HTR-8/SVneo (cell line): ENCODE measurements around the gene EYA3.

Source experiments
- DNase-seq: peaks from one replicate; pipeline ENCODE4 v3.0.0; 2011; ENCODE audit warnings: low spot score, mixed read lengths; ENCODE audit not compliant: insufficient read length
- FAIRE-seq: peaks from 2 replicates; lab custom pipeline; 2011; peaks lifted over from hg19 to GRCh38; lab: Jason Lieb, UNC

Gene EYA3

DNA sequence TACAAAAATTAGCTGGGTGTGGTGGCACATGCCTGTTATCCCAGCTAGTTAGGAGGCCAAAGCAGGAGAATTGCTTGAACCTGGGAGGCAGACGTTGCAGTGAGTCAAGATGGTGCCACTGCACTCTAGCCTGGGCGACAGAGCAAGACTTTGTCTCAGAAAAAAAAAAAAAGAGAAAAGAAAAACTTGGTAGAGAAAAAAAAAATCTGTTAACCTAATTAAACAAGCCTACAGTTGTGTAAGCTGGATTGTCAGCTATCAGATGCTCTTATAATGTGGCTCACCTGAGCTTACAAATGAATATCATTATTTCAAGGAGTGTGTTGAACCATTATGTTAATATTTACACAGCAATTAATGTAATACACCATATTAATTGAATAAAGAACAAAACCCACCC is 26.4 kb upstream of the EYA3 start:
- no peak for DNase-seq
- no peak for FAIRE-seq

DNA sequence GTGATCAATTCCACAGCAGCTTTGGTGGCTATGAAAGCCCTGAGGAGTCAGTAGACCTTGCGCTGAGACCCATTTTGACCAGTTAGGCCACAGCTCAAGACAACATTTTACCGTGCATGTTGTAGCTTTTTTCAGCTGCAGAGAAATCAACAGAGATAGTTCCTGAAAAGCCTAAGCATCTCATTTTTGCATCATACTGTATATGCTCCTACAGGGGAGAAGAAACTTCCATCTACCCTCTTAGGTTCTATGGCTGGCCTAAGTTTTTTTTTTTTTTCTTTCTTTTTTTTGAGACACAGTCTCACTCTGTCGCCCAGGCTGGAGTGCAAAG is 24.8 kb upstream of the EYA3 start:
- no peak for FAIRE-seq
- no peak for DNase-seq

DNA sequence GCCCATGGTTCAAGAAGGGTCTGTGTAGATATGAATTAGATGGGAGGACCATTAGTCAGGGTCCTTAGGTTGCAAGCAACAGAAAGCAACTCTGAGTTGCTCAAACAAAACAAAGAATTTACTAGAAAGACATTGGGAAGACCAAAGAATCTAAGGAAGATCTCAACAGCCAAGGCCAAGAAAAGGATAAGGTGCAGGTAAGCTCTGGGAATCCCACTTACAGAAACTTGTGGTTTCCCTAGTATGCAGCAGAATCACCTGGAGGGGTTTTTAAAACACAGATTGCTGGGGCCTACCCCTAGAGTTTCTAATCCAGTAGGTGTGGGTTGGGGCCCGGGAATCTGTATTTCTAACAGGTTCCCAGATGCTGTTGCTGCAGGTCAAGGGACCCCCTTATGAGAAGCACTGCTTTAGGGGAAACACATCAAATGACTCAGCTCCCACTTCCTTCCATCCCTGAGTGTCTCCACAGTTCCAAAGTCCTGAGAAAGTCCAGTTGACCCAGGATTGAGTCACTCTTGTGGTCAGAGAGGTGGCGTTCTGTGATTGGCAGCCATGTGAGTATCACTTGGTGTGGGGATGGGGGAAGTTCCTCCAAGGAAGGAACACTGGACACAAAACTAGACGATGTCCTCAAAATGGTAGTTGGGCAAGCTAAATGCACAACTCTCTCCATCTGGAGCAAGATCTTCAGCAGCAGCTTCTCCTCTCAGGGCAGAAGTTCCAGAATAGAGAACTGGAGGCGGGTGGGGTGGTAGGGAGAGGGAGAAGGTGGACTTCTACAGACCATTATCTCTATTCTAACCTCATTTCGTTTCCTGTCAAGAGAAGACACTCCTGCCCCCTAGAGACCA is 24.2 kb upstream of the EYA3 start:
- DNase-seq (no peak), FAIRE-seq (no peak)

DNA sequence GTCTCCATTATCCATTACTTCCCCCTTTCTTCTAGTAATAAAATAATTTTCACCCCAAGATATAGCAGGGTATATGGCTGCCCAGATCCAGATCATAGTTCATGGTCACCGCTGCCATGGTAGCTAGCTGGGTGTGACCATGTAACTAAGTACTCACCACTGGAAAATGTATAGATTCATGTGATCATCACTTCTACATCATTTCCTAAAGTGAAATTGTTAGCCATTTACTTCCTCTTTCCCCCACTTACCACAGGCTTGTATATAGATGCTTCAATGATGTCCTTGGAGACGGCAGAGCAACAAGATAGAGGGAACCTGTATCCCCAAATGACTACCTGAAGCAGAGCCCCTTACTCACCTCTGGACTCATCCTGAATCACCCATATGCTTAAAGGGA is 22.7 kb upstream of the EYA3 start:
- FAIRE-seq (no peak), DNase-seq (no peak)

GRCh38 chr1:28110555-28110954 is 22.1 kb upstream of the EYA3 start:
- FAIRE-seq (no peak), DNase-seq (no peak)

GRCh38 chr1:28109639-28110038 is 21.2 kb upstream of the EYA3 start:
- FAIRE-seq (no peak), DNase-seq (no peak)

- DNase-seq (no peak), FAIRE-seq (no peak)
Observed at GRCh38 chr1:28108001-28108400, 19.6 kb upstream of the EYA3 start.

GRCh38 chr1:28104866-28105467 is 16.6 kb upstream of the EYA3 start:
- no peak for DNase-seq

DNA sequence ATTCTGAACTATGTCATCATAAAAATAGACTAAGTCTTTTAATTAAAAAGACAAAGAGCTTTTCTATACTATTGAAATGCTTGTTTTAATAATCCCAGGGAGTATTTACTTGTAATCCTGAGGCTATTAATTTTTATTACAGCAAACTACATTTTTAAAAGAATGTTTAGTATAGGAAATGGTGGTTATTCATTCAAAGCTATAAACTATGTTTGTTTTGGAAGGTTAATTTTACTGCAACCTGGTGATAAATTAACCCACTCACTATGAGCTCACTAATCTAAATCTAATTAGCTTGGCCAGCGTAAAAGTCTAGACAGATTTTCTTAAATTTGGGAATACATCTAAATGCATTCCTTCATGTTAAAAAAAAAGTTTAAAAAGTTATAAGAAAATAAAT is 13.8 kb upstream of the EYA3 start:
- FAIRE-seq (no peak), DNase-seq (no peak)

More at GRCh38 chr1:28104866-28105467, 16.6 kb upstream of the EYA3 start:
- FAIRE-seq: no peak

- DNase-seq: no peak
- no peak for FAIRE-seq
Observed at GRCh38 chr1:28099050-28099769, 10.8 kb upstream of the EYA3 start.

DNA sequence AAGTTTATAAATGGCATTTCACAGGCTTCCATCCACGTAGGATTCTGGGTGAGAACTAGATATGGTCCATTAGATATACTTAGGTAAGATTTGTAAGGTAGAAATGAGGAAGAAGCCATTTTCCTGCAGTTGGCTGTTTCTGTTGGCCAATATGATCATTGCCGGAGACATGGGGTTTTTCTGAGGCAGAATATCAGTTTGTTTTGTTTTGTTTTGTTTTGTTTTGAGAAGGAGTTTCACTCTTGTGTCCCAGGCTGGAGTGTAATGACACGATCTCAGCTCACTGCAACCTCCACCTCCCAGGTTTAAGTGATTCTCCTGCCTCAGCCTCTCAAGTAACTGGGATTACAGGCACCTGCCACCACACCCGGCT is 8.7 kb upstream of the EYA3 start:
- DNase-seq (no peak), FAIRE-seq (no peak)

DNA sequence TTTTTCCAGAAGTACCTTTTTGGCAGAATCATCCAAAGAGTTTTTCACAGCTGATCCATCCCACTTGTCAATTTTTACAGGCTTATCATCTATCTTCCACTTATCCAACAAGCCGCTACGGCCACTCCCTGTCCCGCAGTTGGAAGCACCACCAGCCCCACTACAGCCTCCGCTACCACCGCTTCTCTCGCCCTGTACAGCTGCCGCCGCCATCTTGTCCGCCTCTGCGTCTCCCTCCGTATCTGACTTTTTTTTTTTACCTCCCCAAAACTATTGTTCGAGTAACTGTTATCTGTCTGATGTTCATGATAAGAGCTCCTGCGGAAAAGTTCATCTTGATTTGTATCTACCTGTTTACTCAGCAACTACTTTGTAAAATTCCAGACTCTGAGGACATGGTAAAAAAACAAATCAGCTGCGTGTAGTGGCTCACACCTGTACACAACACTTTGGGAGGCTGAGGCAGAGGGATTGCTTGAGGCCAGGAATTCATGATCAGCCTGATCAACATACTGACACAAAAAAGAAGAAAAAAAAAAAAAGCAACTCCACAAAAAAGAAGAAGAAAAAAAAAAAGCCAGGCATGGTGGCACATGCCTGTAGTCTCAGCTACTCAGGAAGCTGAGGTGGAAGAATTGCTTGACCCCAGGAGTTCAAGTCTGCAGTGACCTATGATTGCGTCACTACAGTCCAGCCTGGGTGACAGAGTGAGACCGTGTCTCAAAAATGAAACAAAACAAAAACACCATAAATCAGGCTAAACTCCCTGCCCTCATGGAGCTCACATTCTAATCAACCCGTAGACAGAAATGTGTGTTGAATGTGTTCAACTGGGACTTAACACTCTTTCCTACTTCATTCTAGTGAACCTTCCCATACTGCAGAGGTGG is 8.0 kb upstream of the EYA3 start:
- DNase-seq (no peak), FAIRE-seq (no peak)

DNA sequence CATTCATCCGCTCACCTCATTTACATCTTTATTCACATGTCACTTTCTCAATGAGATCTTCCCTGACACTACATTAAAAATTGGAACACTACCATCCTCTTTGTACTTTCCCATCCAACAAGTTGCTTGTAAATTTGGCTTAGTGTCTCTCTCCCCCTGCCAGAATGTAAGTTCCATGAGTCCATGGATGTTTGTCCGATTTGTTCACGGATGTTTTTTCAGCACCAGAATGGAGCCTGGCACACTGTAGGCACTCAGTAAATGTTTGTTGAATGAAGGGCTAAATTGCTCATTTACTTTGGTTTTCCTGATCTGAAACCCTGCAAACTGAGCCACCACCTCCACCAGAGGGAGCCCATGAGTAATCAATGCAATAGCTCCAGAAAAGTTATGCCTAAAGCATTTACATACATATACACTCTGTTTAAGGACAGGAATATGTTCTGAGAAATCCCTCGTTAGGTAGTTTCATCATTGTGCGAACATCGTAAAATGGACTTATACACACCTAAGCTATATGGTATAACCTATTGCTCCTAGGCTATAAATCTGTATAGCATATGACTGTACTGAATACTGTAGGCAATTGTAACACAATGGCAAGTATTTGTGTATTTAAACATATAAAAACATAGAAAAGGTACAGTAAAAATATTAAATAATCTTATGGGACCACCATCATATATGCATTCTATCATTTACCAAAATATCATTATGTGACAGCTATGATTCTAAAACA is 2.8 kb upstream of the EYA3 start:
- DNase-seq: peak; percentile 53
- FAIRE-seq: no peak

DNA sequence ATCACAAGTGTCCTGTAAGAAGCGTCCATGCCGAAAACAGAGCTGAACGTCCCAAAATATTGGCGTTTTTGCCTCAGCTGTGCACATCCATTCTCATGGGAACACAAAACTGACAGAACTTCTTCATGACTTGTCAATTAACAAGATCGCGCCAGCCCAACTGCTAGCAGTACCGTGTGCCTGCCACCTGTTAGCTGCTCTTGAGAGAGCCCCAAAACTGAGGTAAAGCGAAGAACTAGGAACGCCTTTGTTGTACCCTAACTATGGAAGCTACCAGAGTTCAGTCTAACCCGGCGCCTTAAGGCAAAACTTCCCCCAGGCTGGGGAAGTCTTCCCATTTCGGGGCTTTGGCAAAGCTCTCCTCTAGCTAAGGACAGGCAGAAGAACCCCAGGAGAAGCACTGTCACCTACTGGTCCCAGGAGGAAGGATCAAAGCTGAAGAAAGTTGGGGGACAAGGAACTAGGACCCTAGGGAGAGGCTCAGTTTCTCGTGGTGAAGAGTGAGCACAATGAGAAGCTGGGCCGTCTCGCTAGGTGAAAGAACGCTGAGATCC is 719 bp downstream of the EYA3 start:
- FAIRE-seq (no peak), DNase-seq (peak; percentile 24)

DNA sequence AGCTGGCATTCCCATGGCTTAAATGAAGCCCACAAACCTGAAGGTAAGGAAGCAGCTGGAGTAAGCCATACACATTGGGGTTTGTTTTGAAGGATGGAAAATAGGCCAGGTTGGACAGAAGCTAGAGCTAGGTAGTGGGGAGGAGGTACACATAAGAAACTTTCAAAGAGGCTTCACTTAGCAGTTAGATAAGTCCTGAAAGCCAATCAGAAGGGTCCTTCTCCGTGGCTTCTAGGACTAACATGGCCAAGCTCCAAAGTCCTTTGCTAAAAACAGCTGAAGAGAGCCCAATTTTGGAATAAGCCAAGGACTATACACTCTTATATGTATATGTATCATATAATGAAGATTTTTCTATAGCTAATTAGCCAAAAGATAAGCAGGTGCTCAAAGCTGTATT is 1.8 kb downstream of the EYA3 start:
- DNase-seq (no peak), FAIRE-seq (no peak)

DNA sequence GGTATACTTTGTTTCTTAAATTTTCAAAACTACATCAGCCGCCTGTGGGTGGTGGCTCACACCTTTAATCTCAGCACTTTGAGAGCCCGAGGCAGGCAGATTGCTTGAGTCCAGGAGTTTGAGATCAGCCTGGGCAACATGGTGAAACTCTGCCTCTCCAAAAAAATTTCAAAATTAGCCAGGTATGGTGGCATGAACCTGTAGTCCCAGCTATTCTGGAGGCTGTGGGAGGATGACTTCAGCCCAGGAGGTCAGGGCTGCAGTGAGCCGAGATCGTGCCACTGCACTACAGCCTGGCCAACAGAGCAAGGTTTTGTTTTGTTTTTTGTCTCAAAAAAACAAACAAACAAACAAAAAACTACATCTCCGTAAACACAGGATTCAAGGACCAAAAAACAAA is 3.3 kb downstream of the EYA3 start:
- DNase-seq (no peak), FAIRE-seq (no peak)

- FAIRE-seq (no peak), DNase-seq (no peak)
Observed at GRCh38 chr1:28083876-28084275, 4.5 kb downstream of the EYA3 start.

GRCh38 chr1:28078680-28079626 is 9.5 kb downstream of the EYA3 start:
- DNase-seq: no peak
- FAIRE-seq: no peak
